Epithelial cell of esophagus (primary cell): ENCODE data around the gene NXN.

Source experiments
- DNase-seq: peaks from one replicate; pipeline ENCODE4 v3.0.0; 2010; ENCODE audit warnings: low read depth
- H3K4me3 ChIP-seq: 2 replicates; pipeline ENCODE4 v1.5.1; 2011; ENCODE audit warnings: mild to moderate bottlenecking, low read length, control low read depth
- TF ChIP-seq, protein P1 (sequence below): IDR thresholded peaks from 2 replicates; pipeline ENCODE4 v1.5.1; 2011; ENCODE audit warnings: low read depth, mild to moderate bottlenecking, low read length, control low read depth, inconsistent platforms; ENCODE audit not compliant: insufficient read depth; ENCODE audit errors: missing control alignments

NXN gene

DNA sequence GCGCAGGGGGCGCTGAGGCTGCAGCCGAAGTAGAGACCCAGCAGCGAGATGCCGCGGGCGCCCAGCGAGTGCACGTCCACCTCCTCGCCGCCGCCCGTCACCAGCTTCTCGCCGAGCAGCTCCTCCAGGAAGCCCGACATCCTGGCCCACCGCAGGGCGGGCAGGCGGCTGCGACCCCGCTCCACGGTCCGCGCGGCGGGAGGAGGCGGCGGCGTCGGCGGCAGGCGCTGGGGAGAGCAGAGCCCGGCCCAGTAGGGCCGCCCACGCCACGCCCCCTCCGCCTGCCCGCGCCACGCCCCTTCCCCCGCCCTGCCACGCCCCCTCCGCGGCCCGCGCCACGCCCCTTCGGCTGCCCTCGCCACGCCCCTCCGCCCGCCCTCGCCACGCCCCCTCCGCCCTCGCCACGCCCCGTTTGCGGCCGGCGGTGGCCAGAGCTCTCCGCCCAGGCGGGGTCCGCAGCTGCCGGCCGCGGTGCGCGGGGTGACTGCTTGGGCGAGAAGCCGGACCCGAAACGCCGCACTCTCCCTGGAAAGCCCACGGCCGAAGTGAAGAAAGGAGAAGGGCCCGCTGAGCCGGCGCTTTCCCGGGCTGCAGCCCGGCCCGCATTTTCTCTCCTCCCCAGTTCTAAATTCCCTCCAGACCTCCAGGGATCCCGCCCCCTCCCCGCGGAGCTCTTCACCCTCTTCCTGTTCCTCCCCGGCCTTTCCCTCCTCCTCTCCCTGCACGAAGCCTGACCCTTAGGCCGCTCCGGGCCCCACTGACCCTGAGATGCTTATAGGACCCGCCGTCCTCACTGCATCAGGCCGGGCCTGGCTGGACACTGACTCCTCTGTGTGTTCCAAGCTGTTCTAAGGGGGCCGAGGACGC, at the start of gene NXN:
Gene NXN, minus strand, starts transcription at position 238 of the 867 bp plus-strand sequence.
- TF ChIP-seq, protein P1, sequence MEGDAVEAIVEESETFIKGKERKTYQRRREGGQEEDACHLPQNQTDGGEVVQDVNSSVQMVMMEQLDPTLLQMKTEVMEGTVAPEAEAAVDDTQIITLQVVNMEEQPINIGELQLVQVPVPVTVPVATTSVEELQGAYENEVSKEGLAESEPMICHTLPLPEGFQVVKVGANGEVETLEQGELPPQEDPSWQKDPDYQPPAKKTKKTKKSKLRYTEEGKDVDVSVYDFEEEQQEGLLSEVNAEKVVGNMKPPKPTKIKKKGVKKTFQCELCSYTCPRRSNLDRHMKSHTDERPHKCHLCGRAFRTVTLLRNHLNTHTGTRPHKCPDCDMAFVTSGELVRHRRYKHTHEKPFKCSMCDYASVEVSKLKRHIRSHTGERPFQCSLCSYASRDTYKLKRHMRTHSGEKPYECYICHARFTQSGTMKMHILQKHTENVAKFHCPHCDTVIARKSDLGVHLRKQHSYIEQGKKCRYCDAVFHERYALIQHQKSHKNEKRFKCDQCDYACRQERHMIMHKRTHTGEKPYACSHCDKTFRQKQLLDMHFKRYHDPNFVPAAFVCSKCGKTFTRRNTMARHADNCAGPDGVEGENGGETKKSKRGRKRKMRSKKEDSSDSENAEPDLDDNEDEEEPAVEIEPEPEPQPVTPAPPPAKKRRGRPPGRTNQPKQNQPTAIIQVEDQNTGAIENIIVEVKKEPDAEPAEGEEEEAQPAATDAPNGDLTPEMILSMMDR = no peak
- H3K4me3 ChIP-seq = peak within 1 kb of the TSS; percentile 82
- DNase-seq = peak; percentile 81

GRCh38 chr17:1027044-1027443, 47.5 kb upstream of the NXN start:
- no peak for DNase-seq
- TF ChIP-seq, protein P1 = no peak
- no peak overlapping the region for H3K4me3 ChIP-seq

DNA sequence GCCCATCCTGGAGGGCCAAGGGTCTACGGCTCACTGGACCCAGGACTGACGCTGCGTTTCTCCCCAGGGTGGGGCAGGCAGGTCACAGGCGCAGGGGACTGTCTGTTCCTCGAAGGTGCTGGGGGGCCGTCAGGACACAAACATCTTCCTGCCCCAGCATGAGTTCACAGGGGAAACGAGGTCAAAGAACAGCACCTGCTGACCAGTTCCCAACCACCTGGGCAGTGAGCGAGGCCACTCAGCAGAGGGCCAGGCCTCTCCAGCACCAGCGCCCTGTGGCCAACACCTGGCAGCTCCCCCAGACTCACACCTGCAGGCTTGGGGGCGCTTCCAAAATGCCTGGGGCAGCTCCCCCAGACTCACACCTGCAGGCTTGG, 47.0 kb upstream of the NXN start:
- TF ChIP-seq, protein P1 = no peak
- no peak for DNase-seq
- H3K4me3 ChIP-seq = no peak overlapping the region

- no peak overlapping the region for H3K4me3 ChIP-seq
- TF ChIP-seq, protein P1 = no peak
- DNase-seq = no peak
Observed at GRCh38 chr17:1025733-1026598, 46.4 kb upstream of the NXN start.

GRCh38 chr17:1024076-1024475, 44.5 kb upstream of the NXN start:
- H3K4me3 ChIP-seq = no peak overlapping the region
- TF ChIP-seq, protein P1 = no peak
- DNase-seq = no peak

- no peak overlapping the region for H3K4me3 ChIP-seq
- TF ChIP-seq, protein P1 = no peak
- DNase-seq = no peak
Observed at GRCh38 chr17:1022278-1023024, 42.9 kb upstream of the NXN start.
